Activated naive CD4-positive, alpha-beta T cell treated with anti-CD3 and anti-CD28 coated beads, Interleukin-2, amount 50 U/mL, for 72 hours (primary cell): ENCODE measurements around the gene C1QTNF4. TPM values are rescaled to one million over a fixed set of nuclear protein-coding genes. Genes with fewer than 3 reads are reported as not detected.
"Not testable (repeated sequence)": the region's sequence is repeated elsewhere in the genome, so short reads cannot be mapped to it uniquely, and the experiment has no call there.

ENCODE experiments used
- ATAC-seq, 2 donors: fragments of 150-1000 bp; cut with Tn5 transposase; 2 replicates each; pipeline ENCODE4 v1.10.0; 2021; ENCODE audit warnings: mild to moderate bottlenecking in 2 of 2, moderate library complexity in 2 of 2
- DNase-seq, 2 donors: peaks; one replicate each; pipeline ENCODE4 v3.0.0; 2021 to 2022; ENCODE audit warnings: low spot score in 2 of 2
- H3K27ac Mint-ChIP-seq, 2 donors: one replicate each; pipeline ENCODE4 v1.8.0; 2022; ENCODE audit warnings: mild to moderate bottlenecking in 2 of 2, mixed read lengths in 2 of 2
- H3K36me3 Mint-ChIP-seq, 2 donors: one replicate each; pipeline ENCODE4 v1.8.0; 2022; ENCODE audit warnings: mixed read lengths in 2 of 2
- H3K9me3 Mint-ChIP-seq, 2 donors: one replicate each; pipeline ENCODE4 v1.8.0; 2022; ENCODE audit warnings: mixed read lengths in 2 of 2
- total RNA-seq, 2 donors: library from RNA; stranded (reverse); gene quantifications; one replicate each; pipeline ENCODE4 v1.2.3, GENCODE V29; 2022

The C1QTNF4 gene
- 1 to 10 TPM in 1 of 2 donors, under 1 TPM in 1; 0.49 to 1.2 TPM for total RNA-seq

- H3K36me3 Mint-ChIP-seq, result no peaks in the 10 kb centered on the region
These were observed at the start of gene C1QTNF4 for GRCh38 chr11:47593934-47594855. Gene C1QTNF4 (minus strand): TSS chr11:47594411. CDS start chr11:47590810, 3,601 bp downstream.

GRCh38 chr11:47642099-47642855, 48.1 kb upstream of the C1QTNF4 start, which contains the start of gene MTCH2:
Gene MTCH2 (minus strand): TSS chr11:47642559. CDS start chr11:47642465, 94 bp downstream.
- peaks cover 15 to 16% of the 10 kb centered on the region in 2 donors for H3K36me3 Mint-ChIP-seq
- ATAC-seq (peak; percentile 91 to 93), DNase-seq (peak; percentile 95 to 98)
- H3K9me3 Mint-ChIP-seq, result no peaks in the 10 kb centered on the region
- H3K27ac Mint-ChIP-seq, result peak within 1 kb of the TSS; percentile 99 to 100

More at GRCh38 chr11:47593934-47594855, at the start of gene C1QTNF4:
- ATAC-seq (no peak), DNase-seq (no peak)
- no peaks in the 10 kb centered on the region for H3K9me3 Mint-ChIP-seq
- no peak within 1 kb of the TSS for H3K27ac Mint-ChIP-seq

GRCh38 chr11:47641600-47642098, 47.4 kb upstream of the C1QTNF4 start:
- Mint-ChIP-seq H3K27ac (peak overlapping the region; percentile 99 to 100), H3K9me3 (no peaks in the 10 kb centered on the region), H3K36me3 (peaks cover 15 to 16% of the 10 kb centered on the region in 2 donors)
- ATAC-seq (no peak), DNase-seq (no peak)

GRCh38 chr11:47640506-47640905, 46.3 kb upstream of the C1QTNF4 start:
- Mint-ChIP-seq H3K27ac (peak overlapping the region in 1 of 2 donors; percentile 9), H3K36me3 (peaks cover 15 to 18% of the 10 kb centered on the region in 2 donors)
- not testable (repeated sequence) for H3K9me3 Mint-ChIP-seq, DNase-seq, ATAC-seq

- not testable (repeated sequence) for H3K27ac Mint-ChIP-seq, H3K9me3 Mint-ChIP-seq, DNase-seq, ATAC-seq
- H3K36me3 Mint-ChIP-seq, result peaks cover 8 to 25% of the 10 kb centered on the region in 2 donors
These were observed 42.1 kb upstream of the C1QTNF4 start for GRCh38 chr11:47636331-47636730.

- H3K36me3 Mint-ChIP-seq, result peaks cover 6 to 32% of the 10 kb centered on the region in 2 donors
- no peak overlapping the region for H3K27ac Mint-ChIP-seq
- no peaks in the 10 kb centered on the region for H3K9me3 Mint-ChIP-seq
- no peak for DNase-seq
- ATAC-seq, result no peak
These were observed 37.3 kb upstream of the C1QTNF4 start for GRCh38 chr11:47631473-47631872.

GRCh38 chr11:47628026-47628425, 33.8 kb upstream of the C1QTNF4 start:
- Mint-ChIP-seq H3K36me3 (peaks cover 0 to 21% of the 10 kb centered on the region in 2 donors), H3K27ac (no peak overlapping the region), H3K9me3 (no peaks in the 10 kb centered on the region)
- no peak for ATAC-seq
- DNase-seq, result no peak

- Mint-ChIP-seq H3K9me3 (no peaks in the 10 kb centered on the region), H3K27ac (no peak overlapping the region), H3K36me3 (peaks cover 0 to 21% of the 10 kb centered on the region in 2 donors)
- ATAC-seq (no peak), DNase-seq (no peak)
These were observed 32.0 kb upstream of the C1QTNF4 start for GRCh38 chr11:47626234-47626633.

- no peak for DNase-seq
- Mint-ChIP-seq H3K27ac (no peak overlapping the region), H3K36me3 (peaks cover 0 to 11% of the 10 kb centered on the region in 2 donors), H3K9me3 (no peaks in the 10 kb centered on the region)
- ATAC-seq, result peak in 1 of 2 donors; percentile 20
These were observed 26.7 kb upstream of the C1QTNF4 start for GRCh38 chr11:47620836-47621378.

- DNase-seq, result no peak
- Mint-ChIP-seq H3K9me3 (no peaks in the 10 kb centered on the region), H3K36me3 (peaks cover 0 to 5% of the 10 kb centered on the region in 2 donors), H3K27ac (no peak overlapping the region)
- ATAC-seq, result no peak
These were observed 23.2 kb upstream of the C1QTNF4 start for GRCh38 chr11:47617417-47617809.

- peak overlapping the region in 1 of 2 donors; percentile 22 for H3K27ac Mint-ChIP-seq
- ATAC-seq (no peak), DNase-seq (no peak)
- H3K9me3 Mint-ChIP-seq, result no peaks in the 10 kb centered on the region
- H3K36me3 Mint-ChIP-seq, result peaks cover 0 to 5% of the 10 kb centered on the region in 2 donors
These were observed 22.7 kb upstream of the C1QTNF4 start for GRCh38 chr11:47616726-47617416.

GRCh38 chr11:47615249-47615648, 21.0 kb upstream of the C1QTNF4 start:
- H3K9me3 Mint-ChIP-seq, result no peaks in the 10 kb centered on the region
- no peak for DNase-seq
- peak overlapping the region in 1 of 2 donors; percentile 45 for H3K27ac Mint-ChIP-seq
- no peak for ATAC-seq
- H3K36me3 Mint-ChIP-seq, result peaks cover 0 to 5% of the 10 kb centered on the region in 2 donors

- no peaks in the 10 kb centered on the region for H3K9me3 Mint-ChIP-seq
These were observed 17.2 kb upstream of the C1QTNF4 start for GRCh38 chr11:47611348-47611794.

GRCh38 chr11:47609675-47610074, 15.5 kb upstream of the C1QTNF4 start:
- Mint-ChIP-seq H3K27ac (peak overlapping the region in 1 of 2 donors; percentile 37), H3K36me3 (no peaks in the 10 kb centered on the region), H3K9me3 (no peaks in the 10 kb centered on the region)
- ATAC-seq (peak in 1 of 2 donors; percentile 13), DNase-seq (no peak)

More at GRCh38 chr11:47611348-47611794, 17.2 kb upstream of the C1QTNF4 start:
- ATAC-seq (no peak), DNase-seq (no peak)
- Mint-ChIP-seq H3K27ac (peak overlapping the region in 1 of 2 donors; percentile 19), H3K36me3 (no peaks in the 10 kb centered on the region)

- no peak overlapping the region for H3K27ac Mint-ChIP-seq
- ATAC-seq (no peak), DNase-seq (no peak)
- no peaks in the 10 kb centered on the region for H3K9me3 Mint-ChIP-seq
- H3K36me3 Mint-ChIP-seq, result no peaks in the 10 kb centered on the region
These were observed 13.2 kb upstream of the C1QTNF4 start for GRCh38 chr11:47607380-47607779.

GRCh38 chr11:47606731-47607130, 12.5 kb upstream of the C1QTNF4 start:
- no peak for DNase-seq
- no peak for ATAC-seq
- no peaks in the 10 kb centered on the region for H3K9me3 Mint-ChIP-seq
- H3K36me3 Mint-ChIP-seq, result no peaks in the 10 kb centered on the region
- no peak overlapping the region for H3K27ac Mint-ChIP-seq
